HPDE6-E6E7 (cell line): ENCODE measurements around the gene DNAH1.

ENCODE experiments used
- DNase-seq: peaks from one replicate; pipeline ENCODE4 v3.0.0; 2011; ENCODE audit warnings: missing footprints; ENCODE audit errors: extremely low spot score

Gene DNAH1

GRCh38 chr3:52402706-52403270, 86.7 kb downstream of the DNAH1 start:
- no peak for DNase-seq

DNA sequence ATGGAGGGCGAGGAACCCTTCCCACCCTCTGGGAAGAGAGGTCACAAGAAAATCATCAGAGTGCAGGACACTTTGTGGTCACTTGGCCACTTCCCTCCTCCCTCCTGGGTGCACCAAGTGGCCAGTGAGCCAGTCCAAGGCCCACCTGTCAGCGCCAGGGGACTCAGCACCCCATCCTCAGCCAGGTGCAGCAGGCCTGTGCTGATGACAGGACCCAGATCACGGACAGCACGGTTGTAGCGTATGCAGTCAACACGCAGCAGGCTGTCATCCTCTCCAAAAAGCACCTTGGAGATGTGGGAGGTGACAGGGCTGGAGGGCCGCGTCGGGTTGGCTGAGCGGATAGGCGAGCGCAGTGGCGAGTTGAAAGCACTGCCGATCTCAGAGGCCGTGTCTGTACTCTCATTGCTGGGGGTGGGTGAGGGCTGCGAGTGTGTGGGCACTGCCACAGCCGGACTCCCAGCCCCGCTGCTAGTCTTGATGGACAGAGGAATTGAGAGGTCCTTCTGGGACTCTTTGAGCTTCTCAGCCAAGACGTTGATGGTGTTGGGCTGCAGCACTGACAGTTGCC, 87.2 kb downstream of the DNAH1 start:
- no peak for DNase-seq

- no peak for DNase-seq
Measured at GRCh38 chr3:52403955-52404354, 87.8 kb downstream of the DNAH1 start.

DNA sequence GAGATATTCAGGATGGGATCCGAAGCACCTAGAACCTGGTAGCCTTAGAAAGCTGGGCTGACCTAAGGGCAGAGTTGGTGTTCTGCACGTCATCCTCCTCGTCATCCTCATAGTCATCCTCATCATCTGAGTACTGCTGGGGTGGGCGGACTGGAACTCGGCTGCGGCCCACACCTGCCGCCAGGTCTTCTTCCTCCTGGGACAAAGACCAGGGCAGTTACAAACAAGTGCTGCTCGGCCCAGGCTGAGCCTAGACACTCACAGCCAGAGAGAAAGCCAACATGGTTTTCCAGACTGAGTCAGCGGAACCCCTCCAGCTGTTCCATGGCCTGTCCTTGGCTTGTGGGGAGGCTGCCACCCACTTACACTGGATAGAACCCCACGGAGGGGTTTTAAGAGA, 88.3 kb downstream of the DNAH1 start:
- DNase-seq = no peak

DNA sequence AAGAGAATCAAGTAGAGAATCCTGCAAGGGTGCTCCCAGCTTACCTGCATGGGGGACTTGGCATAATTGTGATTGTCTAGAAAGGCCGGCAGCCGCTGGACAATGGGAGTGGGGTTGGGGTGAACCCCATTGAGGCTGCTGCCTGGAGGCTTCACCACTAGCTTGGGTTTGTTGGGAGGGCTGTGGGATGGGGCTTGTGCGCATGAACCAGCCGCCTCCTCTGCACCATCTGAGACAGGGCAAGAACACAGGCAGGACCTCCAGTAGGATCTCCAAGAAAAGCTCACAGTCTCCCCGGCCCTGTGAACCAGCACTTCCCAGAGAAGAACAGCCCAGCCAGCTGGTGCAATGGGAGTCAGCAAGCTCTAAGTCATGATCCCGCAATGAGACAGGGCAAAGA, 88.9 kb downstream of the DNAH1 start:
- no peak for DNase-seq

DNA sequence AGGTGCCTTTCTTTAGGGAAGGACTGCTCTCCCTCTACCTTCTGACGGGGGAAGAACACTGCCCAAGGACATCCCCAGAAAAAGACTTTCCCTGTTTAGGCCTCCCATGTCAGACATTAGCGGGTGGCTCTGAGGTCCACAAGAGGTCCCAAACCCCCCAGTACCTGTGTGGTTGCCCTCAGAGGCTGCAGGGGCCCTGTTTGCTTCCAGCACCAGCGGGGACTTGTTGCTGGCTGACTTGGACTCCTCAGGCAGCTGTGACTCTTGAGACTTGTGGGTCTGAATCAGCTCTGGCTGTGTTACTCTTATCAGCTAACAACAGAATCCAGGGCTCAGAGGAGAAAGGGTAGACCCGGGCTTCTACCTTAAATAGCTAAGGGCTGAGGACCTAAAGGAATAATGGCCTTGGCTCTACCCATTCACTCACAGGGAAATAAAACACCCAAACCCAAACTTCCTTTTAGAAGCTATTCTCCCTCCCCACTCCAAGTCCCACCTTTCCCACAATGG, 89.5 kb downstream of the DNAH1 start:
- no peak for DNase-seq

DNA sequence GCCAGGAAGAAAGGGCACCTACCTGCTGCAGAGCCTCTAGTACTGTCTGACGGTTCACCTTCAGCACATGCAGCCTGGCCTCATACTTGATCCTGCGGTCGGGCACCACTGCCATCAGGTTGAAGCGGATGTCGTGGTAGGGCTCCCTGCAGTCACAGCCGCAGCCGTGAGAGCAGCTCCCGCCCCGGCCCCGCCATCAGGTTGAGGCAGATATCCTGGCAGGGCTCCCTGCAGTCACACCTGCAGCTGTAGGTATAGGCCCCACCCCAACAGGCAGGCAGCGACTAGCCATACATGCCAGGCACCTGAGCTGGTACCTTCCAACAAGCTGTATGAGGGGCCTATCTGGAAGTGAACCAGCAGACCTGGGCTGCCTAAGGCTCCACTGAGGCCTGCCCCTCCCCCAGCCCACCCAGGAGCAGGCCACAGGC, 90.1 kb downstream of the DNAH1 start:
- DNase-seq = peak; percentile 64

- no peak for DNase-seq
Measured at GRCh38 chr3:52406791-52407510, 90.8 kb downstream of the DNAH1 start.

DNA sequence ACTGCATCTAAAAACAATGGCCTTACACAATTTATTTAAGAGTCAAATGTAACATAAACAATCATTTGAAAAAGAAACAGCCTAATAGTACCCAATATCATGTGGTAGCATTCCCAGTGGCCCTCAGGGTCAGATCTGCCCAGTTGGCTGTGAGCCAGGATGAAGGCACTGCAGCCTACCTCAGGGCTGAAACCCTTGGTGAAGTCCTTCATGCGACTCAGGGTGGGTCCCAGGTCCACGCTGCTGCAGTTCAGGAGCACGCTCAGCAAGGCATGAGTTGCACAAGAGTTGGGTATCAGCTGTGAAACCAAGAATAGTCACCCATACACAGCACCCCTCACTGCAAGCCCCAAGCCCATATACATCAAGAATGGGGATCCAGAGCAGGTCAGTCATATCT, 91.7 kb downstream of the DNAH1 start:
- DNase-seq = no peak

DNA sequence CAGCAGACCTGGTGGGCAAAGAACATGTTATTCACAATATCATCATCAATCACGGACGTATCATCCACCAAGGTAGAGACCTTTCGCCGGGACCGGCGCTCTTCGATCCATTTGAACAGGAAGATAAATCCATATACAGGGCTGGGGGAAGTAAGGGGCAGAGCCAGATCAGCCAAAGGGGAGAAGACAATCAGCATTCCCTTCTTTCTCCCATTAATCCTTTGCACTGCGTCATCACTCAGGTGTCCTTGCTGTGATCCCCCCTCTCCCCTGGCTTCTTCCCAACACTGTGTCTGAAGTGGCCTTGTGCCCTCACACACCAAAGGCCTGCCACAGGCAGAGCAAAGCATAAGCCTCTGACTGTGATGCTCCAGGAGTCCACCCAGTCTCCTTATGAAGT, 92.3 kb downstream of the DNAH1 start:
- DNase-seq = no peak

DNA sequence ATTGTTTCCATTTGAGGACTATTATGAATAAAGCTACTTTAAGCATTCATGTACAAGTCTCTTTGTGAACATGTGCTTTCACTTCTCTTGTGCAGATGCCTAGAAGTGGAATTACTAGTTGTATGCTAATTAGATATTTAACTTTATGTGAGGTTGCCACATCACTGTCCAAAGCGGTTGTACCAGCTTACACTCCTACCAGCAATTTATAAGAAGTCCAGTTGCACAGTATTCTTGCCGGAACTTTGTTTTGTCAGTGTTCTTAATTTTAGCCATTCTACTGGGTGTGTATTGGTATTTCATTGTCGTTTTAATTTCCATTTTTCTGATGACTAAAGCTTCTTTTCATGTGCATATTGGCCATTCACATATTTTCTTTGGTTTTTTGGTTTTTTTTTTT, 99.7 kb downstream of the DNAH1 start:
- no peak for DNase-seq

DNA sequence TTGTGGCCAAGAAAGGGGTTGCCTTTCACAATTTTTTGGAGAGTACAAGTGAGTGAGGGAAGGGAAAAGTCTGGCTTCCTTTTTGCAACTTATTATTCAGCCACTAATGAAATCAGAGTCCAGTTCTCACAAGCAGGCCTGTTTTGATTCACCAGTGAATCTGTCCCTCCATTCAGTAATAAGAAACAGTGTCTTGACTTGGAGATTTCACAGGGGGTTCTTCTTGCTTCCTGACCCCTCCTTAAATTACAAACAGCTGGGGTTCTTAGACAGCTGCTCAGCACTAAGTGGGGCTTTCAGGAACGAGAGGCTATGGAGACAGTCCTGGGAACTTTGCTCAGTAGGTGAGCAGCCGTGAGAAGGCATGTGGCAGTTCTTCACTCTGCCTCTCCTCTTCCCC, 104.3 kb downstream of the DNAH1 start:
- DNase-seq = no peak

GRCh38 chr3:52422669-52423068, 106.5 kb downstream of the DNAH1 start:
- no peak for DNase-seq

DNA sequence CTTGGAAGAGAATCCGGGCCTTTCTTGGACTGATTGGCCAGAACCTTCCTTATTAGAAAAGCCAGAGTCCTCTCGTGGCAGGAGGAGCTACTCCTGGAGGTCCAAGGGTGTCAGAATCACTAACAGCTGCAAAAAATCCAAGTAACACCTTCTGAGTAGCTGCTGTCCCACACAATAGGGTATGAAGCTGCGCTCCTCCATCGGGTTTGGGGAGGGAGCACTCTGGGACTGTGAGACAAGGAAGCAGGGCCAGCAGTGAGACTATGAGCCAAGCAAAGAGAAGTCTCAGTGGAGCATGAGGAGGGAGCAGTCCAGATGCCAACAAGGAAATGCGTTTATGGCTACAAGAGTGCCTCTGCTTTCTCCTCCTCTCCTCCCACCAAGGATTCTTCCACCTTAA, 107.1 kb downstream of the DNAH1 start:
- no peak for DNase-seq

DNA sequence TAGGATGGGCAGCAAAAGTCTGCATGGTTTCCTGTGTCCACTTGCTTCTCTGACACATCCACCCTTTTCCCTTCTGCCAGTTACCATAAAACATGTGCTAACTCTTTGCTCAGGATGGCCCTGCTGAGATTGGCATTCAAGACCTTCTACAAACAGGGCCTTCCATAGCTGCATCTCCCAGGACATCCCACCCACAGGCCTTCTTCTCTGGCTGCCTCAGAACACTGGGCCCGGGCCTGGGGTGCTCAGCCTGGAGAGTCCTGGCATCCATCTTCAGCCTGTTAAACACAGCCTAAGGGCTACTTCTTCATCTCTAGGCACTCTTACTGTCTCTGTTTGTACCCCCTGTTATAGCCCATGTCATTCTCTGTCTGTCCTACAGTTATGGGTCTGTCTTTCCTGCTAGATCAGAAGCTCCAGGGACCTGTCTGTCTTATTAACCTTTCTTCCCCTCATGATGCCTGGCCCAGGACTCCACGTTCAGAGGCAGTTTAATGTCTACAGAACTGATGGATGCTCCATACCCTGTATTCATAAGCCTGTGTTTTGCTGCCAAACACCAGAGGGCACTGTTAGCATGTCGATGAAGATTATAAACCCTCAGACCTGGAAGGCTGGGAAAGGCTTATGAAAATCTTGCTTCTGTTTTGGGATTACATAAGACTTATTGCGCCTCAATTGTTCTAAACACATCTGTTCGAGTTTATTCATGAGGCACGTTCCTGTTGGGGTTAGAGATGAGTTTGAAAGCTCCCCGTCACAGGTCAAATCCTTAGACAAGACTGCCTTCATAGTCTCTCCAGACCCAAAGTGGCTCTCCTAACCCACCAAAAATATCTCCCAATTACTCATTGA, 112.3 kb downstream of the DNAH1 start:
- no peak for DNase-seq

GRCh38 chr3:52429031-52429430, 112.9 kb downstream of the DNAH1 start:
- DNase-seq = no peak

GRCh38 chr3:52429779-52430415, 113.8 kb downstream of the DNAH1 start:
- DNase-seq = no peak

- DNase-seq = no peak
Measured at GRCh38 chr3:52430416-52430810, 114.3 kb downstream of the DNAH1 start.

GRCh38 chr3:52431459-52432223, 115.5 kb downstream of the DNAH1 start:
- DNase-seq = no peak

GRCh38 chr3:52432225-52432624, 116.1 kb downstream of the DNAH1 start:
- DNase-seq = no peak

- DNase-seq = no peak
Measured at GRCh38 chr3:52432691-52433141, 116.6 kb downstream of the DNAH1 start.
